ENCODE data around the gene SCTR. TPM values are rescaled to one million over a fixed set of nuclear protein-coding genes. Genes with fewer than 3 reads are reported as not detected.

The SCTR gene
- total RNA-seq, 1 donor from 2014 or later, result not detected

GRCh38 chr2:119428488-119429224 lies 95.6 kb downstream of the SCTR start:
- TF ChIP-seq CTCF (IDR thresholded peaks at IDR 0.05), result no peak
- Histone ChIP-seq H3K4me3 (no peak overlapping the region), H3K27me3 (no peaks in the 10 kb centered on the region), H3K4me1 (peaks cover 0 to 6% of the 10 kb centered on the region in 2 donors), H3K9me3 (no peaks in the 10 kb centered on the region), H3K36me3 (no peaks in the 10 kb centered on the region), H3K27ac (no peak overlapping the region)
- intact Hi-C loops (cut with DNase I), result no loop called here
- peak in 1 of 2 donors; percentile 66 for DNase-seq (ENCODE audit: low spot score in 2 of 2)

DNA sequence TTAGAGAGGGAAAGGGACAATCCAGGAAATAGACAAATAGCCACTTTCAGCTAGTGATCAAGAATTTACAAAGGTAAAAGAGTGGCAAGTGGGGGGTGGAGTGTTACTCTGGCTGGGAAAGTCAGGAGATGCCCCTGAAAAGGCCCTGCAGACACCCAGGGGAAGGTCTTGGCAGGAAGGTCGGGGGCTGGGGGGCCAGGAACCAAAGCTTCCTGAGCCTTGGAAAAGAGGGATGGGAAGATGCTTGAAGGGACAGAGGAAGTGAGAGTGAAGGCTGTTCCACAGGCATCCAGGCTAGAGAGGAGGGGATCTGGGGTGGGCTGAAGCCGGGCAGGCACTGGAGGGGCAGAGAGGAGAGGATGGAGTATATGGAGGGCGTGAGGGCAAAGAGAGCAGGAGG lies 96.5 kb downstream of the SCTR start:
- DNase-seq (ENCODE audit: low spot score in 2 of 2), result peak in 1 of 2 donors; percentile 35
- intact Hi-C loops (cut with DNase I), result no loop called here

GRCh38 chr2:119426801-119427395 lies 97.4 kb downstream of the SCTR start:
- peaks cover 0 to under 1% of the 10 kb centered on the region in 2 donors for H3K4me1 ChIP-seq
- intact Hi-C loops (cut with DNase I), result no loop called here

More for the DNA sequence above, 96.5 kb downstream of the SCTR start:
- no peaks in the 10 kb centered on the region for H3K36me3 ChIP-seq
- no peak for TF ChIP-seq CTCF (IDR thresholded peaks at IDR 0.05)
- H3K27me3 ChIP-seq, result no peaks in the 10 kb centered on the region
- H3K27ac ChIP-seq, result no peak overlapping the region
- peaks cover 0 to 6% of the 10 kb centered on the region in 2 donors for H3K4me1 ChIP-seq
- H3K4me3 ChIP-seq, result no peak overlapping the region
- H3K9me3 ChIP-seq, result no peaks in the 10 kb centered on the region

DNA sequence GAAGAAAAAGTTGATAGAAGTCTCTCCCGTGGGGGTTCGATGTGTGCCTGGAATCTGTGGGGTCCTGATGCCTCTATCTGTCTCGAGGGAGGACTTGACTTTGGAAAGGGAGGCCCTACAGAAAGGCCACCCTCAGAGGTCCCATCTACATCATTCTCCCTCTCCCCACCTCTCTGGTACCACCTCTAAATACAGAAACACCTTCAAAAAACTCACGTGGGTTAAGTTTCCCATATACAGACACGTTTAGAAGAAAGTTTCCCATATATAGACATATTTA lies 97.9 kb downstream of the SCTR start:
- intact Hi-C loops (cut with DNase I), result no loop called here
- DNase-seq (ENCODE audit: low spot score in 2 of 2), result no peak
- no peak for TF ChIP-seq CTCF (IDR thresholded peaks at IDR 0.05)
- Histone ChIP-seq H3K27ac (no peak overlapping the region), H3K27me3 (no peaks in the 10 kb centered on the region), H3K9me3 (no peaks in the 10 kb centered on the region), H3K36me3 (no peaks in the 10 kb centered on the region), H3K4me1 (no peaks in the 10 kb centered on the region), H3K4me3 (no peak overlapping the region)

More at GRCh38 chr2:119426801-119427395, 97.4 kb downstream of the SCTR start:
- no peaks in the 10 kb centered on the region for H3K36me3 ChIP-seq
- H3K27me3 ChIP-seq, result no peaks in the 10 kb centered on the region
- no peaks in the 10 kb centered on the region for H3K9me3 ChIP-seq
- no peak for TF ChIP-seq CTCF (IDR thresholded peaks at IDR 0.05)
- H3K27ac ChIP-seq, result no peak overlapping the region
- DNase-seq (ENCODE audit: low spot score in 2 of 2), result peak in 1 of 2 donors; percentile 65
- H3K4me3 ChIP-seq, result no peak overlapping the region

GRCh38 chr2:119425620-119426395 lies 98.5 kb downstream of the SCTR start:
- Histone ChIP-seq H3K9me3 (no peaks in the 10 kb centered on the region), H3K4me3 (no peak overlapping the region), H3K36me3 (no peaks in the 10 kb centered on the region), H3K27ac (no peak overlapping the region), H3K27me3 (no peaks in the 10 kb centered on the region), H3K4me1 (no peaks in the 10 kb centered on the region)
- peak in 1 of 2 donors; percentile 22 for DNase-seq (ENCODE audit: low spot score in 2 of 2)
- intact Hi-C loops (cut with DNase I), result no loop called here
- TF ChIP-seq CTCF (IDR thresholded peaks at IDR 0.05), result no peak

All from ascending aorta (tissue), 2 donors.